Spinal cord (tissue), 10 donors: ENCODE measurements around the gene GPR132. TPM values are rescaled to one million over a fixed set of nuclear protein-coding genes. Genes with fewer than 3 reads are reported as not detected.
A peak's percentile ranks its signal among the peaks of the same experiment; 100 is the strongest.
"Not testable (repeated sequence)": the region's sequence is repeated elsewhere in the genome, so short reads cannot be mapped to it uniquely, and the experiment has no call there.

Experiments
- DNase-seq, 6 donors: peaks; one replicate each; pipeline versions ENCODE4 v3.0.0 to v3.0.0-alpha.2; 2013 to 2015; ENCODE audit warnings: low spot score in 6 of 6, low read depth in 4 of 6
- H3K27ac ChIP-seq: one replicate; pipeline ENCODE4 v1.5.1; 2013; ENCODE audit warnings: low read depth, low read length, control low read depth
- H3K27me3 ChIP-seq: one replicate; pipeline ENCODE4 v1.6.1; 2013; ENCODE audit warnings: low read length; ENCODE audit not compliant: control insufficient read depth, insufficient read depth
- H3K36me3 ChIP-seq: one replicate; pipeline ENCODE4 v1.6.1; 2013; ENCODE audit warnings: low read length; ENCODE audit not compliant: control insufficient read depth, insufficient read depth
- H3K4me1 ChIP-seq: one replicate; pipeline ENCODE4 v1.6.1; 2013; ENCODE audit warnings: low read length; ENCODE audit not compliant: control insufficient read depth, insufficient read depth
- H3K4me3 ChIP-seq: one replicate; pipeline ENCODE4 v1.5.1; 2013; ENCODE audit warnings: low read depth, low read length, control low read depth
- H3K9me3 ChIP-seq: one replicate; pipeline ENCODE4 v1.6.1; 2013; ENCODE audit warnings: low read length; ENCODE audit not compliant: control insufficient read depth, insufficient read depth
- WGBS: methylation state at CpG from one replicate; pipeline ENCODE4 v1.1.5; 2013; ENCODE audit warnings: missing lambda C conversion rate; ENCODE audit not compliant: insufficient coverage; 5-methylcytosine and 5-hydroxymethylcytosine counted together
- polyA plus RNA-seq, 2 donors: library from polyadenylated mRNA; unstranded; fragments of 120-200 nt; gene quantifications; one replicate each; pipeline ENCODE4 v1.2.1, GENCODE V29; 2013; ENCODE audit not compliant: insufficient read length in 2 of 2
- total RNA-seq, 2 donors: library from RNA; depleted of rRNA in 1 of 2; stranded (reverse); fragments of 120-200 nt in 1 of 2; fragments of >200 nt in 1 of 2; gene quantifications; one replicate each; pipeline versions ENCODE4 v1.2.3 to v1.2.4, GENCODE V29; 2013 to 2014
- donor health status: healthy.

The GPR132 gene
- total and polyA plus RNA-seq, 4 donors = 0.69 to 1.4 (median 1.1) TPM

DNA sequence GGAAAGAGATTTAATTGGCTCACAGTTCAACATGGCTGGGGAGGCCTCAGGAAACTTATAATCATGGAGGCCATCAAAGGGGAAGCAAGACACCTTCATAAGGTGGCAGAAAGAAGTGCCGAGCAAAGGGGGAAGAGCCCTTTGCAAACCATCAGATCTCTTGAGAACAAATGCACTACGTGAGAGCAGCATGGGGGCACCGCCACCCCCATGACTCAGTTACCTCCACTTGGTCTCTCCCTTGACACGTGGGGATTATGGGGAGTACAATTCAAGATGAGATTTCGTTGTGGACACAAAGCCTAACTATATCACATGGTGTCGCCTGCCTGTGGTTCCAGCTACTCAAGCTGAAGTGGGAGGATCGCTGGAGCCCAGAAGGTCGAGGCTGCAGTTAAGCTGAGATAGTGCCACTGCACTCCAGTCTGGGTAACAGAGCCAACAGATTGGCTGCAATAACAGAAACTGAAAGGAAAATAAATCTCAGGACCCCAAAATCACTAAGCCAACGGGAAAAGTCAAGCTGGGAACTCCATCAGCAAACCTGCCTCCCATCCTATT, 34.3 kb downstream of the GPR132 start:
- H3K36me3 ChIP-seq = no peaks in the 10 kb centered on the region
- H3K27ac ChIP-seq = no peak overlapping the region
- H3K4me1 ChIP-seq = peaks cover 3% of the 10 kb centered on the region
- DNase-seq = no peak
- 82% methylated on average over 8 of the region's 9 CpGs for WGBS
- H3K9me3 ChIP-seq = no peaks in the 10 kb centered on the region
- peaks cover 22% of the 10 kb centered on the region for H3K27me3 ChIP-seq
- H3K4me3 ChIP-seq = no peak overlapping the region

DNA sequence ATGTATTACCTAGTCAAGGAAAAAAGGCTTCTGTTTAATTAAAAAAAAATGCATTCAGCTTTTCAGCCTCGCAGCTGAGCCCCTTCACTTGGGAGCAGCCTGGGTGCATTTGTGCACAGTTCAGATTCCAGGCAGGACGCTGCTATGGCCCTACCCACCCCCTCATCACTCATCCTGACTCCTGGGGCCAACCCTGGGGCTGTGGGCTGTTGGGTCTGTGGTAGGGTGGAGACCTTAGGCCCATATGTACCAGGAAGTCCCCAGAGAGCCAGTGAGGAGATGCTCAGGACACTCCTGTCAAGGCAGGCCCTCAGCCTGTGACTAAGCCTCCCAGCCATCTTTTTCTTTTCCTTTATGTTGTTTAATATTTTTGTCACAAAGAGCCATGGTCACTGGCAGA, 35.0 kb downstream of the GPR132 start:
- Histone ChIP-seq H3K27ac (no peak overlapping the region), H3K4me3 (no peak overlapping the region), H3K36me3 (no peaks in the 10 kb centered on the region), H3K4me1 (peaks cover 3% of the 10 kb centered on the region), H3K27me3 (peaks cover 22% of the 10 kb centered on the region), H3K9me3 (no peaks in the 10 kb centered on the region)
- WGBS = no CpG with 5 or more reads among the region's 2 CpGs
- peak in 1 of 6 donors; percentile 33 for DNase-seq

DNA sequence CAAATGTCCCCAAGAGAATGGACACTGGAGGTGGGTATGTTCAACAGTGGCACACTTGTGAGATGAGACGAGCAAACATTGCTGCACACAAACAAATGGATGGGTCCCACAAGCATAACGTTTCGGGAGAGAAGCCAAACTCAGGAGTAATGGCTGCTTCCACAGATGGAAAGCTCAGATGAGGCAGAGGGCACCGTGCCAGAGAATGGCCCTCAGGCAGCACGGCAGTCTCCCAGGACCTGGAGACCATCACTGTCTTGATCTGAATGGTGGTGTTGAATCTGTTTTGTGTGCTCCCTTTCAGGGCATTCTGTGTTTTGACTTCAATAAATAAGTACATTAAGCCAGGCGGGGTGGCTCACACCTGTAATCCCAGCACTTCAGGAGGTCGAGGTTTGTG, 35.8 kb downstream of the GPR132 start:
- WGBS = 58% methylated on average over 7 of the region's 7 CpGs
- Histone ChIP-seq H3K4me3 (no peak overlapping the region), H3K9me3 (no peaks in the 10 kb centered on the region), H3K27me3 (peaks cover 18% of the 10 kb centered on the region), H3K27ac (no peak overlapping the region), H3K4me1 (peaks cover 3% of the 10 kb centered on the region), H3K36me3 (no peaks in the 10 kb centered on the region)
- DNase-seq = peak in 1 of 6 donors; percentile 60

DNA sequence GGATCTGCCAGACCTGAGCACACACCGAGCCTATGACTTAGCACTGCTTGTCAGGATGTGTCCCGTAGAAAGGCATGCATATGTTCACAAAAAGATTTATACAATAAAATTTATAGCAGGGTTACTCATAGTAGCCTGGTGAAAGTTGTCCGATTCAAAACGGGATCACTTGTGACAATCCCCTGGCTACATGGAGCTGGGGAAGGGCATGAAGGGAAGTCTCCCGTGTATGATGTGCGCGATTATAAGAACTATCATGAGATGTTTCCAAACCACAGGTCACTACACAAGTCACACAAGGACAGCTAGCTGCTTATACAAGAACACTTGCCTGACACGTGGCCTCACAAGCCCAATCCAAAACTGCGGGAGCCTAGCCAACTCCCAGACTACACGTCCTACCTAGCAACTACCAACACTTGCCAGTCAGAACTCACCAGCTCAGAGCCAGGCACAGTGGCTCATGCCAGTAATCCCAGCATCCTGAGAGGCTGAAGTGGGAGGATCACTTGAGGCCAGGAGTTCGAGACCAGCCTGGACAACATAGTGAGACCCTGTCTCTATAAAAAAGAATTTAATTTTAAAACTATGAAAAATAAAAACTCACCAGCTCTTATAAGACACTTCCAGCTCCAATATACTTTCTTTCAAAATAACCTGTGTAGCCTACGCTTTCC, 36.8 kb downstream of the GPR132 start:
- no peak overlapping the region for H3K27ac ChIP-seq
- H3K36me3 ChIP-seq = no peaks in the 10 kb centered on the region
- no peak overlapping the region for H3K4me3 ChIP-seq
- DNase-seq = no peak
- WGBS = 82% methylated on average over 7 of the region's 12 CpGs
- H3K4me1 ChIP-seq = peaks cover under 1% of the 10 kb centered on the region
- H3K27me3 ChIP-seq = peaks cover 8% of the 10 kb centered on the region
- H3K9me3 ChIP-seq = no peaks in the 10 kb centered on the region

DNA sequence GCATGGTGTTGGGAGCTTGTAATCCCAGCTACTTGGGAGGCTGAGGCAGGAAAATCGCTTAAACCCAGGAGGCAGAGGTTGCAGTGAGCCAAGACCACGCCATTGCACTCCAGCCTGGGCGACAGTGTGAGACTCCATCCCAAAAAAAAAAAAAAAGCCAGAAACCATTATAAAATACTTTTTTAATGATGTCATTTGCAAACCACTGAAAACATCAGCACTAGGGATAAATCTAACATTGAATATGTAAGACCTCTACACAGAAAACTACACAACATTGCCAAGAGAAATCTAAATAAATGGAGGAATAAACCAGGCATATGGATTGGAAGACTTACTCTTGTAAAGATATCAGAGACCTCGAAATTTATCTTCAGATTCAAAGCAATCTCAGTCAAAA, 37.5 kb downstream of the GPR132 start:
- DNase-seq, H3K27me3 ChIP-seq, H3K4me3 ChIP-seq, H3K4me1 ChIP-seq, H3K9me3 ChIP-seq, H3K36me3 ChIP-seq, H3K27ac ChIP-seq: not testable (repeated sequence)
- WGBS = 60% methylated on average over 1 of the region's 4 CpGs

DNA sequence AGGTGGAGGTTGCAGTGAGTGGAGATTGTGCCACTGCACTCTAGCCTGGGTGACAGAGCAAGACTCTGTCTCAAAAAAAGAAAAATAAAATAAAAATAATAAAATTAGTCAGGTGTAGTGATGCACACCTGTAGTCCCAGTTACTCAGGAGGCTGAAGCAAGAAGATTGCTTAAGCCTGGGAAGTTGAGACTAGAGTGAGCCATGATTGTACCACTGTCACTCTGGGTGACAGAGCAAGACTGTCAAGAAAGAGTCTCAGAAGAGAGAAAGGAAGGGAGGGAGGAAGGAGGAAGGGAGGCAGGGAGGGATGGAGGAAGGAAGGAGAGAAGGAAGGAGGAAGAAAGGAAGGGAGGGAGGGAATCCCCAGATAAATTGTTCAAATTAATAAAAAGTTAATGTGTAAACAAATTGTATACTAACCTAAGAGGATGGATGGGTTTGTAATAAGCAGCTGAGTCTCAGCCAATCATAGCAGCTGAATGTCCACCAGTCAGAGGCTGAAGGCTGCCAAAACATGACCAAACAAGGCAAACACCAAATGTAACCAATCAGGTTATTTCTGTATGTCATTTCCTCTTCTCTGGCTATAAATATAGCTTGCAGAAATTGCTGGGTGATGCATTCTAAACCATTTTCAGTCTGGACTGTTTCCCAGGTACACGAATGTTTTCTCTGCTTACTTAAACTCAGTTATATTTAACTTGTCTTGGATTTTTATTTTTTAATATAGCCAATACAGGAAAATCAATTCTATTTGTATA, 38.2 kb downstream of the GPR132 start:
- Histone ChIP-seq H3K36me3 (no peaks in the 10 kb centered on the region), H3K4me1 (peaks cover 2% of the 10 kb centered on the region), H3K4me3 (no peak overlapping the region), H3K27me3 (no peaks in the 10 kb centered on the region), H3K27ac (no peak overlapping the region), H3K9me3 (no peaks in the 10 kb centered on the region)
- WGBS = no CpG with 5 or more reads among the region's 1 CpG
- no peak for DNase-seq

DNA sequence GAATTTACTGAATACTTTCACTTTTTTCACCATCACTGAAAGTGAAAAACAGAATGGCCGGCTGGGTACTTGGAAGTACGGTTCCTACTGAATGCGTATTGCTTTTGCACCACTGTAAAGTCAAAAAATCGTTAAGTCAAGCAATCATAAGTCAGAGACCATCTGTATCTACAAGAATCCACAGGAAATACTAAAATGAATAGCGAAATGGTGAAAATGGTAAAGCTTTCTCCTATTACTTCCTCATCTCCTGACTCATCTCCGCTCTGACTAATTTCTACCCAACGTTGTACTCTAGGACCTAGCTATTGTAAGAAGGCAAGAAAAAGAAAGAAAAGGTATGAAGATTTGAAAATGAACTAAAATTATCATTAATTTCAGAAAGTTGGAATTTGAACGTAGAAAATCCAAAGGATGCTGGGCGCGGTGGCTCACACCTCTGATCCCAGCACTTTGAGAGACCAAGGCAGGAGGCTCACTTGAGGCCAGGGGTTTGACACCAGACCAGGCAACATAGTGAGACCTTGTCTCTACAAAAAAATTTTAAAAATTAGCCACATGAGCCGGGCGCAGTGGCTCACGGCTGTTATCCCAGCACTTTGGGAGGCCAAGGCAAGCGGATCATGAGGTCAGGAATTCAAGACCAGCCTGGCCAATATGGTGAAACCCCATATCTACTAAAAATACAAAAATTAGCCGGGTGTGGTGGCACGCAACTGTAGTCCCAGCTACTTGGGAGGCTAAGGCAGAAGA, 39.0 kb downstream of the GPR132 start:
- WGBS = 95% methylated on average over 7 of the region's 16 CpGs
- Histone ChIP-seq H3K27ac (no peak overlapping the region), H3K9me3 (no peaks in the 10 kb centered on the region), H3K4me3 (no peak overlapping the region), H3K4me1 (peaks cover 7% of the 10 kb centered on the region), H3K27me3 (no peaks in the 10 kb centered on the region), H3K36me3 (no peaks in the 10 kb centered on the region)
- no peak for DNase-seq

DNA sequence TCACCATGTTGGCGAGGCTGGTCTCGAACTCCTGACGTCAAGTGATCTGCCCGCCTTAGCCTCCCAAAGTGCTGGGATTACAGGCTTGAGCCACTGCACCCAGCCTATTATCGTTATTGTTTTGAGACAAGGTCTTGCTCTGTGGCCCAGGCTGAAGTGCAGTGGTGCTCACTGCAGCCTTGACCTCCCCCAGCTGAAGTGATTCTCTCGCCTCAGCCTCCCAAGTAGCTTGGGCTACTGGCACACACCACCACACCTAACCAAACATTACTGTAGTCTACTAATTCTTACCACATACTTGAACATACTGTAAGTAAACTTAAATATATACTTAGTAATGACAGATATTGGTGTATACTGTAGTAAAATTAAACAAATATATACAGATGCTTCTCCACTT, 39.8 kb downstream of the GPR132 start:
- WGBS = 97% methylated on average over 5 of the region's 6 CpGs
- H3K4me1 ChIP-seq = peaks cover 7% of the 10 kb centered on the region
- no peaks in the 10 kb centered on the region for H3K27me3 ChIP-seq
- no peaks in the 10 kb centered on the region for H3K9me3 ChIP-seq
- no peak for DNase-seq
- H3K27ac ChIP-seq = no peak overlapping the region
- H3K36me3 ChIP-seq = no peaks in the 10 kb centered on the region
- no peak overlapping the region for H3K4me3 ChIP-seq

DNA sequence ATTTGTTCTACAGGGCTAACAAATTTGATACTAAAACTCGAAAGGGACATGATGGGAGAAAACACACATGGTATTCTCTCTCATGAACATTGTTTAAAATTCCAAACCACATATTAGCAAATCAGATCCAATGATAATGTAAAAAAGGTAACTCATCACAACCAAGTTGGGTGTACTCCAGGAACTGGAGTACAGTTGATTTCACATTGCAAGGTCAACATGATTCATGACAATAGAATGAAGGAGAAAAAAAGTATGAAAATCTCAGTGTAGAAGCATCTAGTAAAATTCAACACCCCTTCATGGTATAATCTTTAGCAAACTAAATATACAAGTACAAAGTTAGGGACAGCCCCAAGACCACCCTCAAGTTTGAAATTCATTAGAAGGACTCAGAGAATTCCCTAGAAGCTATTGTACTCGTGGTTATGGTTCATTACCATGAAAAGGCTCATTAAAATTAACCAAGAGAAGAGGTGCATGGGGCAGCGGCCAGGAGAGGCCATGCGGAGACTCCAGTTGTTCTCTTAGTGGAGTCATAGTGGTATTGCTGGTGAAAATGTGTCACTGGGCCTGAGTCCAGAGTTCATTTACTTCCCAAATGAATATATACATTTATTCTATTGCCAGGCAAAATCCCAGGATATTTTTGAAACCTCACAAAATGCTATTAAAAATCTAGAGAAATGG, 41.3 kb downstream of the GPR132 start:
- no peak for DNase-seq
- no peaks in the 10 kb centered on the region for H3K36me3 ChIP-seq
- H3K27me3 ChIP-seq = no peaks in the 10 kb centered on the region
- no peak overlapping the region for H3K4me3 ChIP-seq
- 31% methylated on average over 2 of the region's 4 CpGs for WGBS
- H3K27ac ChIP-seq = no peak overlapping the region
- peaks cover 20% of the 10 kb centered on the region for H3K4me1 ChIP-seq
- H3K9me3 ChIP-seq = no peaks in the 10 kb centered on the region
